Breast epithelium (tissue), 3 donors: ENCODE measurements around the gene VKORC1.

Experiments used
- POLR2A ChIP-seq: fragments of 450-650 bp; IDR thresholded peaks from one replicate; pipeline ENCODE4 v1.6.1; 2016; ENCODE audit warnings: antibody characterized with exemption, mild to moderate bottlenecking, moderate library complexity
- POLR2AphosphoS5 ChIP-seq, 3 donors: sonication (generic); formaldehyde crosslinking; IDR thresholded peaks; one replicate each; pipeline ENCODE4 v1.6.1; 2017; ENCODE audit warnings: antibody characterized with exemption in 3 of 3
- TF ChIP-seq, protein P1 (sequence below), 3 donors: fragments of 450-650 bp; IDR thresholded peaks; one replicate each; pipeline ENCODE4 v1.5.1; 2016 to 2017; ENCODE audit warnings: antibody characterized with exemption in 3 of 3, mild to moderate bottlenecking in 3 of 3, moderate library complexity in 3 of 3

- TF ChIP-seq, protein P1, sequence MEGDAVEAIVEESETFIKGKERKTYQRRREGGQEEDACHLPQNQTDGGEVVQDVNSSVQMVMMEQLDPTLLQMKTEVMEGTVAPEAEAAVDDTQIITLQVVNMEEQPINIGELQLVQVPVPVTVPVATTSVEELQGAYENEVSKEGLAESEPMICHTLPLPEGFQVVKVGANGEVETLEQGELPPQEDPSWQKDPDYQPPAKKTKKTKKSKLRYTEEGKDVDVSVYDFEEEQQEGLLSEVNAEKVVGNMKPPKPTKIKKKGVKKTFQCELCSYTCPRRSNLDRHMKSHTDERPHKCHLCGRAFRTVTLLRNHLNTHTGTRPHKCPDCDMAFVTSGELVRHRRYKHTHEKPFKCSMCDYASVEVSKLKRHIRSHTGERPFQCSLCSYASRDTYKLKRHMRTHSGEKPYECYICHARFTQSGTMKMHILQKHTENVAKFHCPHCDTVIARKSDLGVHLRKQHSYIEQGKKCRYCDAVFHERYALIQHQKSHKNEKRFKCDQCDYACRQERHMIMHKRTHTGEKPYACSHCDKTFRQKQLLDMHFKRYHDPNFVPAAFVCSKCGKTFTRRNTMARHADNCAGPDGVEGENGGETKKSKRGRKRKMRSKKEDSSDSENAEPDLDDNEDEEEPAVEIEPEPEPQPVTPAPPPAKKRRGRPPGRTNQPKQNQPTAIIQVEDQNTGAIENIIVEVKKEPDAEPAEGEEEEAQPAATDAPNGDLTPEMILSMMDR (IDR thresholded peaks at IDR 0.05) = no peak
- TF ChIP-seq POLR2A (no peak), POLR2AphosphoS5 (IDR thresholded peaks at IDR 0.05) (no peak)
These were observed 39.0 kb downstream of the VKORC1 start for GRCh38 chr16:31055613-31056012.
